ENCODE data around the gene TNFSF8.

GRCh38 chr9:114931407-114931806 lies 1.0 kb upstream of the TNFSF8 start:
- TF ChIP-seq, protein P1, sequence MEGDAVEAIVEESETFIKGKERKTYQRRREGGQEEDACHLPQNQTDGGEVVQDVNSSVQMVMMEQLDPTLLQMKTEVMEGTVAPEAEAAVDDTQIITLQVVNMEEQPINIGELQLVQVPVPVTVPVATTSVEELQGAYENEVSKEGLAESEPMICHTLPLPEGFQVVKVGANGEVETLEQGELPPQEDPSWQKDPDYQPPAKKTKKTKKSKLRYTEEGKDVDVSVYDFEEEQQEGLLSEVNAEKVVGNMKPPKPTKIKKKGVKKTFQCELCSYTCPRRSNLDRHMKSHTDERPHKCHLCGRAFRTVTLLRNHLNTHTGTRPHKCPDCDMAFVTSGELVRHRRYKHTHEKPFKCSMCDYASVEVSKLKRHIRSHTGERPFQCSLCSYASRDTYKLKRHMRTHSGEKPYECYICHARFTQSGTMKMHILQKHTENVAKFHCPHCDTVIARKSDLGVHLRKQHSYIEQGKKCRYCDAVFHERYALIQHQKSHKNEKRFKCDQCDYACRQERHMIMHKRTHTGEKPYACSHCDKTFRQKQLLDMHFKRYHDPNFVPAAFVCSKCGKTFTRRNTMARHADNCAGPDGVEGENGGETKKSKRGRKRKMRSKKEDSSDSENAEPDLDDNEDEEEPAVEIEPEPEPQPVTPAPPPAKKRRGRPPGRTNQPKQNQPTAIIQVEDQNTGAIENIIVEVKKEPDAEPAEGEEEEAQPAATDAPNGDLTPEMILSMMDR (IDR thresholded peaks at IDR 0.05) = no peak
- no peak for TF ChIP-seq EP300 (IDR thresholded peaks at IDR 0.05)

All from sigmoid colon (tissue), 4 donors.